Omental fat pad (tissue), 4 donors: Measurements from ENCODE around the gene HOXA11. TPM values are rescaled to one million over a fixed set of nuclear protein-coding genes. Genes with fewer than 3 reads are reported as not detected.
A peak's percentile ranks its signal among the peaks of the same experiment; 100 is the strongest.

Experiments used
- ATAC-seq: fragments of 150-250 bp; one replicate; pipeline ENCODE4 v1.9.1; 2016; ENCODE audit warnings: mild to moderate bottlenecking, moderate library complexity; ENCODE audit not compliant: low FRiP score
- DNase-seq: peaks from one replicate; pipeline ENCODE4 v3.0.0-alpha.2; 2019; ENCODE audit warnings: low spot score
- CTCF ChIP-seq, 3 donors: fragments of 450-650 bp; IDR thresholded peaks; one replicate each; pipeline ENCODE4 v1.5.1; 2016 to 2017; ENCODE audit warnings: antibody characterized with exemption in 3 of 3, mild to moderate bottlenecking in 3 of 3, moderate library complexity in 2 of 3
- total RNA-seq, 4 donors: library from RNA; depleted of rRNA; stranded (reverse); fragments of >200 nt; gene quantifications; one replicate each; pipeline ENCODE4 v1.1.0, GENCODE V29; 2016

The HOXA11 gene
- total RNA-seq, 4 donors from 2014 or later: not detected

GRCh38 chr7:27212497-27213432, 27.7 kb upstream of the HOXA11 start:
- no peak for DNase-seq
- ATAC-seq: no peak
- TF ChIP-seq CTCF (IDR thresholded peaks at IDR 0.05): no peak

- DNase-seq (no peak), ATAC-seq (no peak)
- no peak for TF ChIP-seq CTCF (IDR thresholded peaks at IDR 0.05)
Measured at GRCh38 chr7:27211764-27212204, 26.8 kb upstream of the HOXA11 start.

- no peak for TF ChIP-seq CTCF (IDR thresholded peaks at IDR 0.05)
Measured at GRCh38 chr7:27211084-27211446, 26.0 kb upstream of the HOXA11 start.

GRCh38 chr7:27210441-27211083, 25.5 kb upstream of the HOXA11 start:
- TF ChIP-seq CTCF (IDR thresholded peaks at IDR 0.05): peak in 1 of 3 donors; percentile 67
- no peak for DNase-seq
- peak; percentile 54 for ATAC-seq

More at GRCh38 chr7:27211084-27211446, 26.0 kb upstream of the HOXA11 start:
- ATAC-seq: no peak
- no peak for DNase-seq

GRCh38 chr7:27209933-27210440, 25.0 kb upstream of the HOXA11 start:
- no peak for TF ChIP-seq CTCF (IDR thresholded peaks at IDR 0.05)
- ATAC-seq (no peak), DNase-seq (no peak)

- ATAC-seq (no peak), DNase-seq (no peak)
- TF ChIP-seq CTCF (IDR thresholded peaks at IDR 0.05): no peak
Measured at GRCh38 chr7:27208998-27209397, 24.0 kb upstream of the HOXA11 start.
